Lung (tissue), 12 donors: ENCODE results near the gene RMND5A. TPM values are rescaled to one million over a fixed set of nuclear protein-coding genes. Genes with fewer than 3 reads are reported as not detected.
"Not testable (repeated sequence)": the region's sequence is repeated elsewhere in the genome, so short reads cannot be mapped to it uniquely, and the experiment has no call there.

Source experiments
- ATAC-seq: fragments of 200-7000 bp; cut with Tn5 transposase; one replicate; pipeline ENCODE4 v1.9.1; 2020; ENCODE audit warnings: moderate number of reproducible peaks; ENCODE audit not compliant: insufficient read depth, low FRiP score
- DNase-seq, 3 donors: peaks; one replicate each; pipeline ENCODE4 v3.0.0-alpha.2; 2013 to 2017
- H3K27ac ChIP-seq, 2 donors: one replicate each; pipeline ENCODE4 v1.5.1; 2013; ENCODE audit warnings: mild to moderate bottlenecking in 2 of 2, moderate library complexity in 2 of 2, control low read depth in 1 of 2, inconsistent platforms in 1 of 2, low read depth in 1 of 2, low read length in 1 of 2
- H3K27me3 ChIP-seq, 3 donors: one replicate each; pipeline ENCODE4 v1.5.1; 2013; ENCODE audit warnings: low read length in 2 of 3; ENCODE audit not compliant: control insufficient read depth in 3 of 3, insufficient read depth in 3 of 3
- H3K36me3 ChIP-seq, 4 donors: one replicate each; pipeline ENCODE4 v1.5.1; 2013; ENCODE audit warnings: low read length in 4 of 4, mild to moderate bottlenecking in 1 of 4, moderate library complexity in 1 of 4; ENCODE audit not compliant: control insufficient read depth in 4 of 4, insufficient read depth in 4 of 4
- H3K4me1 ChIP-seq, 5 donors: one replicate each; pipeline ENCODE4 v1.5.1; 2013; ENCODE audit warnings: low read length in 5 of 5, mild to moderate bottlenecking in 2 of 5, moderate library complexity in 1 of 5; ENCODE audit not compliant: control insufficient read depth in 5 of 5, insufficient read depth in 5 of 5
- H3K4me3 ChIP-seq: one replicate; pipeline ENCODE4 v1.5.1; 2013; ENCODE audit warnings: mild to moderate bottlenecking, control low read depth, moderate library complexity
- H3K9ac ChIP-seq, 2 donors: one replicate each; pipeline ENCODE4 v1.5.1; 2013; ENCODE audit warnings: low read length in 2 of 2, control low read depth in 1 of 2; ENCODE audit not compliant: insufficient read depth in 1 of 2
- H3K9me3 ChIP-seq, 4 donors: one replicate each; pipeline ENCODE4 v1.5.1; 2013; ENCODE audit warnings: low read length in 3 of 4, mild to moderate bottlenecking in 1 of 4, moderate library complexity in 1 of 4; ENCODE audit not compliant: control insufficient read depth in 4 of 4, insufficient read depth in 3 of 4
- whole genome bisulfite sequencing, 2 donors: extraction: QIAGEN DNeasy Blood & Tissue Kit; methylation state at CpG; one replicate each; pipeline ENCODE4 v1.1.7; 2013; 5-methylcytosine and 5-hydroxymethylcytosine counted together
- polyA plus RNA-seq, 2 donors: library from polyadenylated mRNA; stranded (reverse); fragments of 200-250 nt; gene quantifications; one replicate each; pipeline ENCODE4 v1.2.1, GENCODE V29; 2013
- total RNA-seq, 2 donors: library from RNA; depleted of rRNA in 1 of 2; stranded (reverse); fragments of >200 nt in 1 of 2; gene quantifications; one replicate each; pipeline ENCODE4 v1.2.1, GENCODE V29; 2014 to 2021
- TF ChIP-seq, protein P1 (sequence below): IDR thresholded peaks from 2 replicates; pipeline ENCODE4 v1.5.1; 2012; ENCODE audit warnings: mild to moderate bottlenecking; ENCODE audit errors: control extremely low read depth, extremely low read depth
- donor health status: control.
- donor health status: control.
- donor health status: Bipolar disorder and iron deficiency.
- donor health status: healthy.
- donor health status: DM: yes; HTN: yes; CAD: no.

The RMND5A gene
- total and polyA plus RNA-seq, 4 donors = 8.9 to 73.1 (median 16.6) TPM

DNA sequence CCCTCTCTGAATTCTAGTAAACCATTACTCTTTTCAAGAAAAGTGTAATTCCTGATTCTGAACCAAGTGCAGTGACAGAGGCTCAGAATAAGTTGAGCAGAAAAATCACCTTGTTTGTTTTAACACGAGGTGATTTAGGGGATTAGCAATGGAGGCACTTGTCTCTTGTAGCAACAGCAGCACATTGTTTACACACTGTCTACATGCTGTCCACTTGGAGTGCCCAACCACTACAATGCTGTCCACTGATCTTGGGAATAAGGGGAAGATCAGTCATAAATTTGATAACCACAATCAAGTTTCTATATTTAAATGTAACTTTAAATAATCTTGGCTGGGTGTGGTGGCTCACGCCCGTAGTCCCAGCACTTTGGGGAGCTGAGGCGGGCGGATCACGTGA lies 13.9 kb upstream of the RMND5A start:
- no peak overlapping the region for H3K4me3 ChIP-seq
- no peak overlapping the region for H3K9ac ChIP-seq
- no peaks in the 10 kb centered on the region for H3K9me3 ChIP-seq
- 90 to 96% methylated on average over 6 of the region's 6 CpGs for WGBS, 2 donors
- no peaks in the 10 kb centered on the region for H3K36me3 ChIP-seq
- DNase-seq (no peak), ATAC-seq (no peak)
- TF ChIP-seq, protein P1, sequence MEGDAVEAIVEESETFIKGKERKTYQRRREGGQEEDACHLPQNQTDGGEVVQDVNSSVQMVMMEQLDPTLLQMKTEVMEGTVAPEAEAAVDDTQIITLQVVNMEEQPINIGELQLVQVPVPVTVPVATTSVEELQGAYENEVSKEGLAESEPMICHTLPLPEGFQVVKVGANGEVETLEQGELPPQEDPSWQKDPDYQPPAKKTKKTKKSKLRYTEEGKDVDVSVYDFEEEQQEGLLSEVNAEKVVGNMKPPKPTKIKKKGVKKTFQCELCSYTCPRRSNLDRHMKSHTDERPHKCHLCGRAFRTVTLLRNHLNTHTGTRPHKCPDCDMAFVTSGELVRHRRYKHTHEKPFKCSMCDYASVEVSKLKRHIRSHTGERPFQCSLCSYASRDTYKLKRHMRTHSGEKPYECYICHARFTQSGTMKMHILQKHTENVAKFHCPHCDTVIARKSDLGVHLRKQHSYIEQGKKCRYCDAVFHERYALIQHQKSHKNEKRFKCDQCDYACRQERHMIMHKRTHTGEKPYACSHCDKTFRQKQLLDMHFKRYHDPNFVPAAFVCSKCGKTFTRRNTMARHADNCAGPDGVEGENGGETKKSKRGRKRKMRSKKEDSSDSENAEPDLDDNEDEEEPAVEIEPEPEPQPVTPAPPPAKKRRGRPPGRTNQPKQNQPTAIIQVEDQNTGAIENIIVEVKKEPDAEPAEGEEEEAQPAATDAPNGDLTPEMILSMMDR = no peak
- peaks cover 0 to 7% (median 0%) of the 10 kb centered on the region in 5 donors for H3K4me1 ChIP-seq
- peak overlapping the region in 1 of 2 donors; percentile 89 for H3K27ac ChIP-seq
- H3K27me3 ChIP-seq = no peaks in the 10 kb centered on the region

DNA sequence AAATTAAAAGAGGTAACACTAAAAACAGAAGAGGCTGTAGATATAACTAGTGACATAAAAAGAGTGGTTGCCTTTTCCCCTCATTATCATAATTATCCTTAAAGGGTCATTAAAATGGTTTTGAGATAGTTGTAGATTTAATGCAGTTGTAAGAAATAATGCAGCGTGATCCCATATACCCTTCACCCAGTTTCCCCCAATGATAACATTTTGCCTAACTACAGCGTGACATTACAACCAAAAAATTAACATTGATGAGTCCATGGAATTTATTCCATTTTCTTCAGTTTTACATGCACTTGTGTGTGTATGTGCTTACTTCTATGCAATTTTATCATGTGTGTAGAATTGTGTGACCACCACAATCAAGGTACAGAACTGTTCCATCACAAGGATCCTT lies 13.2 kb upstream of the RMND5A start:
- DNase-seq = no peak
- Histone ChIP-seq H3K9ac (no peak overlapping the region), H3K4me3 (no peak overlapping the region), H3K9me3 (no peaks in the 10 kb centered on the region), H3K27me3 (no peaks in the 10 kb centered on the region), H3K27ac (no peak overlapping the region), H3K4me1 (peaks cover 0 to 7% (median 0%) of the 10 kb centered on the region in 5 donors), H3K36me3 (no peaks in the 10 kb centered on the region)
- 96 to 99% methylated on average over 2 of the region's 2 CpGs for WGBS, 2 donors
- TF ChIP-seq, protein P1 = no peak
- no peak for ATAC-seq

DNA sequence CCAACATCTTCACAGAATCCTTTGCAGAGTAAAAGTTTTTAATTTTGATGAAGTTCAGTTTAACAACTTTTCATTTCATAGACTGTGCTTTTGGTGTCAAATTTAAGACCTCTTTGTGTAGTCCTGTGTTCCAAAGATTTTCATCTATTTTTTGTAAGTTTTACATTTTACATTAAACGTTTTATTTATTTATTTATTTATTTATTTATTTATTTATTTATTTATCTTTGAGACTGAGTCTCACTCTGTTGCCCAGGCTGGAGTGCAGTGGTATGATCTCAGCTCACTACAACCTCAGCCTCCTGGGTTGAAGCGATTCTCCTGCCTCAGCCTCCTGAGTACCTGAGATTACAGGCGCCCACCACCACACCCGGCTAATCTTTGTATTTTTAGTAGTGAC lies 12.0 kb upstream of the RMND5A start:
- not testable (repeated sequence) for DNase-seq, H3K9ac ChIP-seq, H3K9me3 ChIP-seq, H3K27ac ChIP-seq, H3K4me1 ChIP-seq, H3K36me3 ChIP-seq, H3K4me3 ChIP-seq, ATAC-seq, H3K27me3 ChIP-seq
- WGBS, 2 donors = 88 to 95% methylated on average over 4 of the region's 4 CpGs

DNA sequence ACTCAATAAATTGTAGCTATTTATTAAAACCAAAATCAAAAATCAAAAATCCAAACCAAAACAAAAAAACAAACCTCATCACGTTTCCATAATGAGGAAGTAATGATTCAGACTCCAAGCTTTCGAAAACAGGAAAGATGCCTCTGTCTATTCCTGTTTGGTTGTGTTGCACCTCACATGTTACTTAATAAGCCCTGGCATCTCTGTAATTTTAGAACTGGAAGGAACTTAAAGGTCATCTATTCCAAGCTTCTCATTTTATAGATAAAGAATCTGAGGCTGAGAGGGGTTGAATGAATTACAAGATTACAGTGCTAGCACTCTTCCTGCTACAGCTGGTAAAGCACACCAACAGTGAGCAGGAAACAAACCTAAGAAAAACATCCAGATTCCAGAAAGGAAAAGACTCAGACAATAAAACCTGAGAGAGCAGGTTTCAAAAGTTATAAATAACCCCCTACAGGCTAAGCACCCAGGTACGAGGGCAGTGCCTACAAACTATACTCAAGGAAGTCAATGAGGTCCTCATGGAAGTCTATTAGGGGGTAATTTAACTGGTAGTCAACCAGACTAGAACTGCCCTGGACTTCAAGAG lies 5.4 kb upstream of the RMND5A start:
- 41 to 45% methylated on average over 1 of the region's 3 CpGs for WGBS, 2 donors
- not testable (repeated sequence) for ATAC-seq
- peak overlapping the region in 1 of 2 donors; percentile 74 for H3K27ac ChIP-seq

DNA sequence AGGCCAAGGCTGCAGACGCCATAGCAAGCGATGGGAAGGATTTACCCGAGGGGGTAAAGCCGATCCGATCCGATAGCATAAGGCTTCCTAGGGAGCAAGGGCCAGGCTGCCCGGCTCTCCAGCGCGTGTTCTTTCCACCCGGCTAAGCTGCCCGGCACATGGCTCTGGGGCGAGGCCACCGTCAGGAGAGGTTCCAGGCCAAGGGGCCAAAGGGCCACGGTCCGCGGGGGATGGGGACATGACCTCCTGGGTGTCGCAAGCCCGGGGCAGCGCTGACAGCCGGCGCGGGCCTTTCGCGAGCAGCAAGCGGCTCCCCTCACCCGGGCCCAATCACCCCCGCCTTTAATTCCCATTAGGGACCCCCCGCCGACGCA lies 841 bp upstream of the RMND5A start:
- not testable (repeated sequence) for DNase-seq, H3K4me1 ChIP-seq, H3K27me3 ChIP-seq, H3K9me3 ChIP-seq, H3K36me3 ChIP-seq, H3K9ac ChIP-seq, H3K4me3 ChIP-seq
- H3K27ac ChIP-seq = peak overlapping the region in 1 of 2 donors; percentile 95
- no CpG with 5 or more reads among the region's 30 CpGs for WGBS, 2 donors
- peak; percentile 48 for ATAC-seq

More for the DNA sequence above, 5.4 kb upstream of the RMND5A start:
- not testable (repeated sequence) for H3K4me1 ChIP-seq, H3K27me3 ChIP-seq, DNase-seq, H3K4me3 ChIP-seq, H3K9me3 ChIP-seq, H3K36me3 ChIP-seq, H3K9ac ChIP-seq

DNA sequence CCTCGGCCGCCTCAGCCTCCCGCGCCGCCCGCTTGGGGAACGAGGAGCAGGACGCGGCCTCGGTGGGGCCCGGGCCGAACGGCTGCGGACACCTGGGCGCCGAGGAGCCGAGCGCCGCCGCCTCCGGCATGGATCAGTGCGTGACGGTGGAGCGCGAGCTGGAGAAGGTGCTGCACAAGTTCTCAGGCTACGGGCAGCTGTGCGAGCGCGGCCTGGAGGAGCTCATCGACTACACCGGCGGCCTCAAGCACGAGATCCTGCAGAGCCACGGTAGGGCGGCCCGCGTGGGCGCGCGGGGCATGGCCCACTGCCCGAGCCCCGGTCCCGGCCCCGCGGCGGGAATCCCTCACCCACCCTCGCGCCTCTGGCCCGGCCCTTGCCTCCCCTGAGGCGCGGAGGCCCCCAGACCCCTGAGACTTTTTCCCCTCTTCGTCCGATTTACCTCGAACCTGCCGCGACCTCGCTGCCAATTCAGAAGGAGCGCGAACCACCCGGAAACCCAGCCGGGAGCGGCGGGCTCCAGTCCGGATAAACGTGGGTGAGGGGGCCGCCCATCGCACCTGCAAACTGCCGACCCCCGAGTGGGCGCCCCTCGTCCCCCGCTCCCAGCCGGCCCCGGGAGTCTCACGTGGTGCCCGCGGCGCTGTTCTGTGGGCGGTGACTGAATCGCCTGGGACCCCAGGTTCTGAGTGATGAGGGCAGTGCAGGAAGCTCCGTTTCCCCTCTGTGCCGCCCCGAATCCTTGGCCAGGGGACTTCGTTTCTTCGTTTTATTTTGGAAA lies 639 bp downstream of the RMND5A start:
- DNase-seq (peak; percentile 46 to 51 (median 49)), ATAC-seq (peak; percentile 0)
- WGBS, 2 donors = 0% methylated on average over 22 to 83 of the region's 85 CpGs
- peak overlapping the region; percentile 79 for H3K4me3 ChIP-seq
- not testable (repeated sequence) for H3K27me3 ChIP-seq, H3K4me1 ChIP-seq, H3K36me3 ChIP-seq, H3K9me3 ChIP-seq
- peak overlapping the region; percentile 93 to 95 for H3K27ac ChIP-seq
- peak overlapping the region in 1 of 2 donors; percentile 68 for H3K9ac ChIP-seq

DNA sequence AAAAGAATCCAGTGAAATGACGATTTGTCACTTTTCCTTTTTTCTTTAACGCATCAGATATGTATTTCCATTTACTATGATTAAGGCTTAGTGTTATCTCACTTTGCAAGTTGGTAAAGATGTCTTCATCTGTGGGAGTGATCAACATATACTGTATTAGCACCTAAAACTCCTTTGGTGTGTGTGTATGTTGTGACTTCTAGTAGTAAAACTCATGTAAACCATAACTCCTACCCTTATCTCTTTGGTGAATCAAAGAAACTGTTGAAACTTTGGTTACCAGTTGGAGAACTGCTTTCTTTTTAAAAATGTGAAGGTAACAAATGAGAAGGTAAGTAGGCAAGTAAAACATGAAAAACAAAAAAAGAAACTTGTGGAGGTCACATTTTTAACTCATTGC lies 5.6 kb downstream of the RMND5A start:
- not testable (repeated sequence) for H3K4me1 ChIP-seq, H3K9me3 ChIP-seq, DNase-seq, H3K27ac ChIP-seq, ATAC-seq, H3K9ac ChIP-seq, H3K36me3 ChIP-seq, H3K27me3 ChIP-seq, H3K4me3 ChIP-seq
- WGBS, 2 donors = no CpG with 5 or more reads among the region's 2 CpGs
